Measurements from ENCODE around the gene CHRNB1.

GRCh38 chr17:7460850-7461660, 16.2 kb downstream of the CHRNB1 start:
- TF ChIP-seq POLR2A (IDR thresholded peaks at IDR 0.05; ENCODE audit: control extremely low read depth in 1 of 2, low read depth in 2 of 2, low read length in 2 of 2) (no peak), ZNF274 (IDR thresholded peaks at IDR 0.05; ENCODE audit: borderline replicate concordance, extremely low read depth, low read length) (no peak), POLR2AphosphoS5 (IDR thresholded peaks at IDR 0.05; ENCODE audit: low read depth, low read length) (no peak), CTCF (IDR thresholded peaks at IDR 0.05; ENCODE audit: control extremely low read depth in 1 of 3, insufficient read depth in 1 of 3, low read depth in 1 of 3, low read length in 3 of 3) (no peak), ATF3 (IDR thresholded peaks at IDR 0.05; ENCODE audit: insufficient read depth, low read depth, low read length) (no peak), EP300 (IDR thresholded peaks at IDR 0.05; ENCODE audit: borderline replicate concordance in 1 of 2, low read depth in 2 of 2, low read length in 2 of 2) (peak in 1 of 2 experiments; percentile 80; a peak in 1 of 3 replicates), HDAC2 (IDR thresholded peaks at IDR 0.05; ENCODE audit: borderline replicate concordance in 1 of 2, low read depth in 2 of 2, low read length in 2 of 2) (no peak), CEBPB (IDR thresholded peaks at IDR 0.05; ENCODE audit: low read depth, low read length) (no peak), SP1 (IDR thresholded peaks at IDR 0.05; ENCODE audit: low read depth, low read length) (no peak), CREB1 (IDR thresholded peaks at IDR 0.05) (no peak)
